HG02678 (cell line): ENCODE data around the gene SEC22C.
A peak's percentile ranks its signal among the peaks of the same experiment; 100 is the strongest.

Experiments
- ATAC-seq: cut with Tn5 transposase; IDR thresholded peaks from one replicate; pipeline ENCODE4 v1.9.1; 2021; ENCODE audit warnings: mild to moderate bottlenecking, moderate library complexity; ENCODE audit not compliant: unreplicated experiment

The SEC22C gene

DNA sequence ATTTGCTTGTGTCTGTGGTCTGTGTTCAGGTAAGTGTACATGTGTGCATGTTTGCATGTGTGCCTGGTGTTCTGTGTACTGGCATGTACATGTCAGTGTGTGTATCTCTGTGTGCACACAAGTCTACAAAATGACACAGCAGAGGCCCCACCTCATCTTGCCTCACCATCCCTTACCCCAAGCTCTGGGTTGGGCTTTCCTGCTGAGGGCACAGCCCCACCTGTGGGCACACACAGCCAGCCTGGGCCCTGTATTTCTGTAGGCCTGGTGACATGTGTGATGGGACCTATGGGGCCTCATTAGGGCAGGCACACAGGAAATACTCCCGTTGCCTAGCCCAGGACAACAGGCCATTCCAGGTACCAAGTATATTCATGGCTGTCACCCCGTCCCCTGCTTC, 65.8 kb downstream of the SEC22C start:
- no peak for ATAC-seq

DNA sequence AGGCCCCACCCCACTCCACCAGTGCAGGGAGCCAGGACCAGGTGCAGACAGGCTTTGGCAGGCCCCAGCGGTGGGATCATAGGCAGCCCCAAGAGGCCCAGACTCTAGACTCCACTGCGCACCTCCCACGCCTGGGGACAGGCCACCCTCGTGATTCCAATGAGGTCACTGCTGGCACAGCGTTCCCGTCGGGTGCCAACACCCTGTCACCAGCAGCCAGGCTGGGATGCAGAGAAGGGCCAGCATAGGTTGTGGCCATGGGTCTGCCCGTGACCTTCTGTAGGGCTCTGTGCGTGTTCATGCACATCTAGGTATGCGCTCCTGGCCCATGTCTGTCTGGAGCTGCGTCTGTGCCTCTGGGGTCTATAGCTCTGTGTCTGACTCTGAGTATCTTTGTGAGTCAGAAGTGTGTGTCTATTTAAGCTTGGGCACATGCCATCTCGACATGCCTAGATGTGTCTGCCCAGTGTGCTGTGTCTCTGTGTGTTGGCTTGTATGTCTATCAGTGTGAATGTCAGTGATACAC, 66.3 kb downstream of the SEC22C start:
- ATAC-seq, result no peak

DNA sequence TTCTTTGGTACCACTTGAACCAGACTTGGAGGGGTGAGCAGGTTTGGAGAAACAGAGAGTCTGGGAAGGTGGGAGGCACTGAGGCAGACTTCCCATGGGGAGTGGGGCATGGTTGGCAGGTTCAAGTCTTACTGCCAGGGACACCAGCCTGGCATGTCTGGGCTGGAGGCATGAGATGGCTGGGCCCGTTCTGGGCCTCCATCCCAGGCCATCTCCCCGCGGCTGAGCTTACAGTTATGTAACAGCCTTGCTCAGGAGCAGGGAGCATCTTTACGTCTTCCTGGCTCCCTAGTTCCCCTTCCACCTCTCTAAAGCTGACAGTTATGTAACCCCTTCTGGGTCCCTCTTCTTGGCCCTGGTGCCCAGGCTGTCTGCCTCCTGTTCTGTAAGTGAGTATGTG, 66.9 kb downstream of the SEC22C start:
- ATAC-seq, result no peak

DNA sequence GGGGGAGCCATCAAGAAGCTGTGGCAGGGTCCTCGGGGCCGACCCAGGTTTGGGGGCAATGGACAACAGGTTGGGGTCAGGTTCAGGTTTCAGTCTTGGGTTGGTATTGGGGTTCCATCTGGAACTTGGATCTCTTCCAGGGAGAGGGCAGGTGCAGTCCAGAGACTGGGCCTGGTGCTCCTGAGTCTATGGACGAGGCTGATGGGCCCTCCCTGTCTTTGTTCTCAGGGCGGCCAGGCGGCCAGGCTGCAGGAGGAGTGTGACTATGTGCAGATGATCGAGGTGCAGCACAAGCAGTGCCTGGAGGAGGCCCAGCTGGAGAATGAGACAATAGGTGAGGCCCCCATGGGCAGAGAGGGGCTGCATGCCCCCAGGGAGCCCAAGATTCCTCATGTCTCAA, 68.2 kb downstream of the SEC22C start:
- ATAC-seq, result no peak

DNA sequence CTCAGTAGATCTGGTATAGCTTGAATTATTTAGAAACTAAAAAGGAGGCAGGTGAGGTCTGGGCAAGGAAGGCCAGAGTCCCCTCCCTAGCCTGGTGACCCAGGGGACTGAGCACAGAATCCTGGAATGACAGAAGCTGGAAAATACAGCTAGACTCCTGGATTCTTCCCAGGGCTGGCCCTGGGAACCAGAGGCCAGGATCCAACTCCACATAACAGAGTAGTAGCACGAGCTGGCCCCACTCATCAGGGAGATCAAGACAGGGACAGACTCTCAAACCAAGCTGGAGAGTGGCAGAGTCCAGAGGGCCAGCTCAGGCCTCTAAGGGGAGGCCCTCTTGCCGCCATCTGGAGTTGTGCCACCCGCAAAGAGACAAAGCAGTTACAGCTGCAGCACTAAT, 68.6 kb downstream of the SEC22C start:
- ATAC-seq, result no peak

DNA sequence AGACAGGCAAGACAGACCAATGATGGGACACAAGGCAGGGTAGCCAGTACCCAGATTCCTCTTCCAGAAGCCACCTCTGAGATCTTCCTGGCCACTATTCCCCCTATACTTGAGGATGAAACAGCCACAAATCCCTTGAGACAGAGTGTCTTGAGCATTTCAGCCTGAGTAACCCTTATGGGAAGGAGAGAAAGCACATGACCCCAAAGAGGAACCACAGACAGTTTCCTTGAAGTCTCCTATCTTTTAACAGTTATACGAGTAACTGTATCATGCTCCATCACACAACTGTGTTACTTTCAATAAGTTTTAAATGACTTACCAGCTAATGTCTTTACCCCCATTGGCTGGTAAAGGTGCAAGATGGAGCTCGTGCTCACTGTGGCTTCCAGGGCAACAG, 70.0 kb downstream of the SEC22C start:
- ATAC-seq, result no peak

DNA sequence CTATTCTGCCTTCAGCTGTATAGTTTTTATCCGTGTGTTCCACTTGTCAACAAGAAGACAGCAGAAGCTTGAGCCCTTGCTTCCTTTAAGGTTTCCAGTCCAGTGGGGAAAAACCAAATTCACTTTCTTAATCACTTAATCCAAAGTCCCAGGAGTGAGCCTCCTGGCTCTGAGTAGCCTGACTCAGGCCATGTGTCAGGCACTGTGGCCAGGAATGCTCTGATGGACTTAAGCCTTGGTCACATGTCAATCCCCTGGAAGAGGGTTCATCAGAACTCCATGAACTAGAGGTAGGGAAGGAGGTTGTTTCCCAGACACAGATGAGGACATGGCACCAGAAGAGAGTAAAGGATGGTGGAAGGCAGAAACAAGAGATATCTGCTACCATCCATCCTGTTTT, 70.6 kb downstream of the SEC22C start:
- ATAC-seq, result no peak

DNA sequence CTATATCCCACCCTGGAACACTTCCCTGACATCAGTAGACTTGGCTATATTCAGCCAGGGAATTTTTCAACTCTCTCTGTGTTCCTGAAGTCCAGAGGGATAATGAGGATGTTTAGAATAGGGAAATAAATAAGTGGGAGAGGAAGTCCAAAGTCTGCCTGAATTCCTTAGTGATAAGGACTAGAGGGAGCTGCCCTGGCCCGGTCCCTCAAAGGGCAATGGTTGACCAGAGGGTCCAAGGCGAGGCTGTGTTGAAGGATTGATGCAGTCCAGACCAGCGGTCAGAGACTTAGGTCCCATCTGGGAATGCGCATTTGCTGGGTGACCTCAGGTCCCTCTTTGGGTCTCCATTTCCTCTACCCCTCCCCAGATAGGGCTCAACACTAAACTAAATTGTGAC, 71.4 kb downstream of the SEC22C start:
- no peak for ATAC-seq

DNA sequence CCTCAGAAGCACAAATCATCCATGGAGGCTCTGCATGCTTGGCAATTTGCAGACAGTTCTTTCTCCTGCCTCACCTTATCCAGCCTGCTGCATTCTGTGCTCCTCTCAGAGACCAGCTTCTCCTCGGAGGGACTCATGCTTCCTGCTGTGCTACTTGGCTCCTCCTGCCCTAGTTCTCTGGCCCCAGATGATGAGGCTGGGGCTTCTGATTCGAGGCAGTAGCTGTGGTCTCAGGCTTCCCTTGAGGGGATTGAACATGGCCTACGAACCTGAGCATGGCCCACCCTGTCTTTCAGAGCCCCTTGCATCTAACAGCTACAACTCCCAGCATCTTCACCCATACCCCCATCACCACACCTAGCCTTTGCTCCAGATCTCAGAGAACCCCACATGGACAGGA, 72.7 kb downstream of the SEC22C start:
- ATAC-seq, result no peak

DNA sequence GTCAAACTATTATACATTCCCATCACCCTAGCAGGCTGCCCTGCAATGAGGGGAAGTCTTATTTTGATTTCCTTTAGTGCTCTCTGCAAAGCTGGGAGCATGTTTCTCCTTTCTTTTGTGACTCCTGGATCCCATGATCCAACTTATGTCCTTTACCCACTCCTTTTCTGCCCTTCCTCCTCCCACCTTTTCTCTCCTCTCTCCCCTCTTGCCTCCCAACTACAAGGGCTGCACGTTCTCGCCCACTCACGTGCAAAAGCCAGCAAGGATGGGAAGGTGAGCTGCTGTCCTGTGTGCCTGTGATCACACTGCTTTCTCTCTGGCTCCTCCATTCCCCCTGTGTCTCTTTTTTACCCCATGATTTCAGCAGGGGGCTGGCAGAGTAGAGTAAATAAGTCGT, 73.2 kb downstream of the SEC22C start:
- no peak for ATAC-seq

DNA sequence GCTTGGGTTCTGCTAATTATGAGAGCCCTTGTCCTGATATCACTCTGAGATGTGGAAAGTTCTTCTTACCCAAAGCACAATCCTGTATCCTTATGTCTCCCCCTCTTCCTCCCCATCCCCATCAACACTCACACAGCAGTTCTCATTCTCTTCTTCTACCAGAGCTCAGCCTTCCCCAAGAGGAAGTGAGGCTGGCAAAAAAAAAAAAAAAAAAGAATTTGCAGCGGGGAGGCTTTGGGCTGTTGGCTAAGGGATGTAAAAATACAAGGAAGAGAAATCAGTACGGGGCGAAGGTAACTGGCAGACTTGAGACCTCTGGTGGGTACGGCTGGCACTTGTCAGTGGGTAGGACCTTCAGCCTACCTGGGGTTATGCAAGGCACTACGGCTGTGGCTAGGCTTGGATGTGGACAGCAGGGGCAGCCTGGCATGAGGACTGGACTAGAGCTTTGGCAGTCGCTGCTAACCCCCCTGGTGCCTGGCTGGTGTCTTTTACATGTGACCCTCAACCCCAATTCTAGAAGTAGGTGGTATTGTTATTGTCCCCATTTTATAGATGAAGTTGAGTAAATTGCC, 73.9 kb downstream of the SEC22C start:
- ATAC-seq, result no peak

DNA sequence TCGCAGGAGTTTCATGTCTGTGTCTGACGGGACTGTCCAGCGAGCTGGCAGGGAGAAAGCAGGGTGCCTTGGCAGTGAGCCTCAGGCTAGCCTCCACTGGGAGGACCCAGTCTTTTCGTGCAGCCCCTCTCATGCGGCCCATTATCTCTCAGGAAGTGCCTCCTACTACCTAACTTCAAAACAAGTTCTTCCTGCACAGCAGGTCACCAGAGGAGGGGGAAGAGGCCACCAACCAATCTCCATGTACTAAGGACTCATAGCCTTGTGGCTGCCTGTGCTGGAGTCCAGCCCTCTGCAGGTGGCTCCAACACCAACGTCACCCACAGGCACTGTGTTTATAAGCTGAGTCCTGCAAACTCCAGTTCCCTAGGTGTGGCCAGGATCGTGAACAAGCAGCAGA, 74.5 kb downstream of the SEC22C start:
- no peak for ATAC-seq

DNA sequence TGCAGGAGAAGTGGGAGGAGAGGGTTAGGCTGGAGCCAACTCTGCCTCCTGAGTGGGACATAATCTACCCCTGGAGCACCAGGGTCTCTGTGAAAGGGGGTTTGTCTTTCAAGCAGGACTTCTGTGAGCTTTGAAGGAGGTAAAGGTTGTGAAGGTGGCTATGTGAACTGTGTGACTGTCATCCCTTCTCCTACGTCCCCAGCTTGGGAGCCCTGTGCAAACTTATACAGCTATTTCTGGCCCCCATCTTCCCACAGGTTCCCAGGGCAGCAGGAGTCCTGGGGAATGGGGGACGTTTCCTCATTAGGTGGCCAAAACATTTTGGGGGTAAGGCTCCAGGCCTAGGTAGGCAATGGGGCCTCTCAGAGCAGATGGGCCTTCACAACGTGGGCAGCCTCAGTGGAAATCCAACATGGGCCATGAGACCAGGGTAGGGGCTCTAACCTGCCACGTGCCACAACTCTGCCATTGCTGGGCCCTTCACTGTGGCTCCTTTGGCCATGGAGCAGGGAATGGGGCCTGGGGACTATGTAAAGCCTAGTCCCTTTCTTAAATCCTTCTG, 75.8 kb downstream of the SEC22C start:
- no peak for ATAC-seq

DNA sequence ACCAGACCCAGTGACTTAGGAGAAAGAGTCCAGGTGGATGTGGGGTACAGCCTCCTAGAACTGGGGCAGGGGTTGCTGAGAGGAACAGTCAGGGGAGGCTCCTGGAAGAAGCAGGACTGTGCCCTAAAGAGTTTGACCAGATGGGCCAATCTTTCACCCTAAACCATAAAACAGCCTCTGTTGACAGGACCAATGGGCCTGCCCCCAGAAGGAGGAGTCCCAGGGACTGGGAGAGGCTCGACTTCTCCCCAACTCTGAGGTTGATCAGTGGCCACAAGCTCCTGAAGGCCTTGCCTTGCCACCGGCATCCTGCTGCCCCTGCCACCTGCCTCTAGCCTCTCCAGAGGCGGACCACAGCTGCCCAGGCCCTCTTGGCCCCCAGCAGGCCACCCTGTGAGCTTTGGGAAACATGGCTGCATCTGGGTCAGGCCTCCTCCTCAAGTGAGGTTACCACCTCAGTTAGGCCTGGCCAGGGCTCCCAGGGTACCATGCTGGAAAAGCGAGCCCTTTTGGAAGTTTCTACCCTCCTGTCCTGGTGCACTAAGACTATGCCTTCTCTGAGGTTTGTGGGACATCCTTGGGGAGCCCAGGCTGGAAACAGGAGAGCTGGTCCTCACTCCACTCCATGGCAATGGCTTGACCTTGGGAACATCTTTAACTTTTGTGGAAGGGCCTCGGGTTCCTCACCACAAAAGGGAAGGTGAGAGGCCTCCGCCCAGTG, 76.5 kb downstream of the SEC22C start:
- ATAC-seq, result no peak

DNA sequence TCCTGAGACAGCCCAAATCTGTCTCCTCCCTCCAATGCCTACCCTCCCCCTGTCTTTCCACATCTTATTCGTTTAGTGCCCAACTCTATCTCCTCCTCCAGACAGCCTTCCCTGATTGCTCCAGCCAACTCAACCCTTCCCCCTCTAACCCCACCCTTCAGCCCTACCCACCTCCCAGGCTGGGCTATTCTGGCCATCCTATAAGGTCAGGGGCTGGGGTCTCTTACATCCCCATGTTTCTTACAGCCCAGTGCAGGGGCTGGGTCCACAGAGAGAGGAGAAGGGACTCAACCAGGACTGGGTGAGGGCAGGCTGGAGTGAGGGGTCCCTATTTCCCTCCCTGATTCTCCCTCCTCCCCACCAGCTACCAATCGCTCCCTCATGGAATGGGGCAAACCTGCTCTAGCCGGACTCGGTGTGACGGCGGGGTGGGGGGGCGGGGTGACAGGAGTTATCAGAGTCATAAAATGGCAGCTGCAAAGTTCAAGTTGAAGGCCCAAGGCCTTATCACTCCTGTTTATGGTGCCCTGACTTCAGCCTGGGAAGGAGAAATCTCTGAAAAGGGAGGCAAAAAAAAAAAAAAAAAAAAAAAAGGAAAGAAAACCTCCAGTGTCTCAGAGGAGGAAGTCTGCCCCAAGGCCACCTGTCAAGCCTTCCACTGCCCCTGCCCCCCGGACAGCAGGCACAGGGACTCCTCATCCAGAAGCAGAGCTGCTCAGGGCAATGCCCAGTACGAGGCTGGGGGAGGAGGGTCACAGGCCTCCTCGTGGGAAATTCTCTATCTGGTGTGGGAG, 77.2 kb downstream of the SEC22C start:
- ATAC-seq, result no peak

DNA sequence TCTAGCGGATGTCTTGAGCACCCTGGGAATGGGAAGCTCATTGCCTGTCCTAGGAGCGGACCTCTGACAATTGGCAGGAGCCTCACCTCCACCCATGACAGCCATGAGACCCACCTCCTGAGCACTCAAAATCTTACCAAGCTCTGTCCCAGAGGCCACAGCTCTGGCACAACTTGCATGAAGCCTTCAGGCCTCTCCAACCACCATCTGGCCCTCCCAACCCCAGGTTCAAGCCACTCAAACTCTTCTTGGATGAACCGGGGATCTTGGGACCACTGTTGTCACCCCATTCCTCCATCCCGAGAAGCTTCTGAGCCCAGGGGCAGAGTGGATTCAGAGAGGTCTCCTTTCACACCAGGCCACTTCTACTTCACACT, 77.8 kb downstream of the SEC22C start:
- no peak for ATAC-seq

DNA sequence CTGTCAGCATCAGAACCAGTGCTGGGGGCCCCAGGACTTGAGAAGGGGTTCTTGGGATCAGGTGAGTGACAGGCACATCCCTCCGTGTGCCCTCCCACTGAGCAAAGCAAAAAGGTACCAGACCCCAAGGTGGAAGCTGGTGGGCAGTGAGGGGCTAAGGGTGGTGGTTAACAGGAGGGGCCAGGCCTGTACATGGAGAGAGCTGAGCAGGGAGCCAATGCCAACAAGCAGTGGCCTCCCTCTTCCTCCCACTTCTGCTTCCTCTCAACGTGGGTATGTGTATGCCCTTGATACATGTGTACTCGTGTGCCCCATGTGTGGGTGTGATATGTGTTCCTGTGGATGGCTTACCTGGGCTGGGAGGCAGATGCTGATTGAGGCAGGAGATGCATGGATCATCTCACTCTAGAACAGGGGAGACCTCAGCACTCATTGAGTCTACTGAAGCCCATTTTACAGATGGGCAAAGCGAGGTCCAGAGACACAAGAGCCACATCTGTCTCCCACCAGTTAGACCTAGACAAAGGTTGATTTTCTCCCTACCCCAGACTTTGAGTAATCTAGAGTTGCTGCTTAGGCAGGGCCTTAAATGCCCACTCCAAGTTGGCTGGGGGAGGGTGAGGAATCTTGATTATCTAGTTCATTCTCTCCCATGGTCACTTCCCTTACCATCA, 78.4 kb downstream of the SEC22C start:
- no peak for ATAC-seq

DNA sequence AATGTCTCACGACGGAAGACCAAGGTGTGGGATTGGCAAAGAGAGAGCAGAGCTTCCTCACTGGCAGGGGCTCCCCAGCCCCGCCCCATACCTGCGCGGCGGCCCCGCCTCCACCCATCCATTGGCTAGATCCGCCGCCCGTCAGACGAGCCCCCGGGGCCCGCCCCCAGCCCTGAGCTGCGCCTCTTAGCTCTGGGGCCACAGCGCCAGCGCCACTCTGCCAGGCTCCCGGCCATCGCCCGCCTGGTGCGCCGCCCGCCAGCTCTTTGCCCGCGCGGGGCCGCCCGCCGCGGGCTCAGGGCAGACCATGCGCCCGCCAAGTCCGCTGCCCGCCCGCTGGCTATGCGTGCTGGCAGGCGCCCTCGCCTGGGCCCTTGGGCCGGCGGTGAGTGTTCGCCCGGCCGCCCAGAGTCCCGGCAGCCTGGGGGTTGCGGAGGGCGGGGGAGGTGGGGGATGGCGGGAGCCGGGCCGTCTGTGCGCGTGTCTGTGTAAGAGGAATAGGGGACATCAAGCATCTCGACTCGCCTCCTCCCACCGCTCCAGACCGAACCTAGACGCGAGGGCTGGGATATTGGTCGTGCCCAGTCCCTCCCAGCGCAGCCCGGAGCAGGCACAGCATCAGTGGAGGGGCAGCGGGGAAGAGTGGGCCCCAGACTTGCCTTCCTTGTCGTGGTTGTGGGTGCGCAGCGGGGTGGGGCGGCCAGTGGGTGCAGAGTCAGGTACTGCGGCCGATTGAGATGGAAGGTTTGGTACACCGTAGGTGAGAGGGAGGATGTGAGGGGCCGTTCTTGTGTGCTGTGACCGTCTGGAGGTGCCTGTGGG, 79.1 kb downstream of the SEC22C start, which contains the start of gene VIPR1:
VIPR1 (plus strand) TSS at position 215 of the 822 bp plus-strand sequence; CDS start at position 308, 93 bp downstream.
- peak; percentile 95 for ATAC-seq

DNA sequence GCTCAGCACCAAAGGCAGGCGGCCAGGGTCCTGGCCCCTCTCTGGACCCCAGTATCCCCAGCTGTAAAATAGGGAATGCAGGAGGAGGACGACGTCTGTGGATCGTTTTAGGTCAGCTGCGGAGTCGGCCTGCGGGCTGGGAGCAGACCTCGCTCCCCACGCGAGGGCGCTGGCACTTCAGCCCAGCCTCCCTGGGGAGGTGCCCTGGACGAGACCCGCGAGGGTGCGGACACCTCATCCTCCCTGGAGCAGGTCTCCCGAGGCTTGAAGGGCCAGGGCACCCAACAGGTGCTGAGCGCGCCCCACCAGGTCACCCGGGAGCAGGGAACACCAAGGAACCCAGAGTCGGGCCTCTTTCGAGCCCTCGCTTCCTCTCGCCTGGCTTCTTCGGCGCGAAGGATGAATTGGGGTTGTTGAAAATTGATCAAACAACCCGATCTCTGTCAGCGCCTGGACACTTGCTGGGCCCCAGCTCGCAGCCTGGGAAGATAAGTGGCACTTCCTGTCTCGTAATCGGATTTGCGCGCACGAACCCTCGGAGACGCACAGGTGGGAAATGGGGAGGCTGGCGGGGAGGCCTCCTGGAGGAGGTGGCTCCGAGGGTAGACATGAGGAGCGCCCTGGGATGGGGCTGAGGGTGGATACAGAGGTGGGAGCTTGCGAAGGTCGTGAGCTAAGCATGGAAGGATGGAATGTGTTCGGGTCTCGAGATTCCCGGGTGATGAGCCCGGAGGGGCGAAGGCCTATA, 79.9 kb downstream of the SEC22C start:
- ATAC-seq, result peak; percentile 31

DNA sequence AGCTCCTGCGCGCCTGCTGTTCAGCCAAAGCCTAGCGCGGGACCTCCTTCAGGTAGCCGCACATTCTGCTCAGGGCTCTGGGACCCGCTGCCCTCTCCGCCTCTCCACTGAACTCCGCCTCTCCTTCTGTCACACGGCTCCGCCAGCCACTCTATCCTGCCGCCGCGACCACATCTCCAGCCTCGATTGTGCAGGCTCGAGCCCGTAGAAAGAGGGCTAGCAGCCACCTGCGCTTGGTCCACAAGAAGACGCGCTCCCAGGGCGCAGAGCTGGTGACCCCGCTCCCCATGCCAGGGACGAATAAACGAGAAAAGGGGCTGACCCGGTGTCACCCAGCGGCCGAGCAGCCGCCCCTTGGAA, 80.5 kb downstream of the SEC22C start:
- ATAC-seq, result no peak
